NCI-H2196 treated with DMSO at 0.1 percent for 48 hours (cell line): Measurements from ENCODE around the gene FGF10.

Experiments used
- DNase-seq: peaks from one replicate; lab custom pipeline; 2025; ENCODE audit not compliant: unreplicated experiment; lab: John Stamatoyannopoulos, UW

FGF10 gene

DNA sequence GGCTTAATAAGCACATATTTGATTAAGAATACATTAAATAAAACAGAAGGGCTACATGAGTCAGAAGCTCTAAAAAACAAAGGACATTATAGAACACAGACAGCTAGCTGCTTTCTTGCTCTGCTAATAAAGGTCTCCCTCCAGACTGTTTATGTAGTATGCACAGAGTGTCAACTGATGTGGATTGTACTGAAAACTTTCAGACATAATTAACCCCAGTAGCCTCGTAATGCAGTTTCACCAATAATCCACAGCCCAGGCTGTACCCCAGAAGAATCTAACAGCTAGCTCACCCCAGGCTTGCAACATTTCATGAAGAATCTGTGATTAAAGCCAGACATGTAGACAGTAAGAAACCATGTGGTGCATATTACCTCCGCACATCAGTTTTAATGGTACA lies 30.8 kb downstream of the FGF10 start:
- DNase-seq, result no peak

DNA sequence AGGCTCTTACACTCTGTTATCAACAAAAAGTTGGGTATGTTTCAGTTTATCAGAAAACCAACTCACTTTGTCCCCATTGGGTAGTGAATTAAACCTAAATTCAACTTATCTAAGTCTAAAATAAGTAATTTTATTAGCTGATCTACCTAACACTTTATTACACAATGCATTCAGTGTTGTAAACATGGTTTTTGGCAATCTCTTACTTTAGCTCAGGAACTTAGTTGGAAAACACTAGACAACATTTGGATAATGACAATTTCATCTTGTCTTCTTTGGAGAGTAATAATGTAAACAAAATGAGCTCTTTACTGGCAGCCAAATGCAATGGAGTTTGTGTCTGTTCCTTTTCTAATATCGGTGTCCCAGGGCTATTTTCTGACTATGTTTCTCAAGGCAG lies 33.0 kb downstream of the FGF10 start:
- DNase-seq, result no peak

DNA sequence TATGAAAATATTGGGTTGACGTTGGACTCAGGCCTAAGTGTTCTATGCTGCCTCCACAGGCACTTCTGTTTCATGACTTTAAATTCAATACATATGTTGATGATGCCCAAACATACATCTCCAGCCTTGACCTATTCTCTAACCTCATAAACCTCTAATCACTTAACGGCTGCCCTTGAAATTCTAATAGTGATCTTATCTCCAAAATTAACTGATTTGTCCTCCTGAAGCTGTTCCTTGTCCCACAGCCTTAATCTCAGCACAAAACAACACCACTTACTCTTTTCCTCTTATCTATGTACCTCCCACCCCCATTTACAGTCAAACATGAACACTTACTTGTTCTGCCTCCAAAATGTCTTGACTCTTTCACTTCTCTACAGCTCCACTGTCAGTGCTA lies 43.3 kb downstream of the FGF10 start:
- DNase-seq, result no peak

DNA sequence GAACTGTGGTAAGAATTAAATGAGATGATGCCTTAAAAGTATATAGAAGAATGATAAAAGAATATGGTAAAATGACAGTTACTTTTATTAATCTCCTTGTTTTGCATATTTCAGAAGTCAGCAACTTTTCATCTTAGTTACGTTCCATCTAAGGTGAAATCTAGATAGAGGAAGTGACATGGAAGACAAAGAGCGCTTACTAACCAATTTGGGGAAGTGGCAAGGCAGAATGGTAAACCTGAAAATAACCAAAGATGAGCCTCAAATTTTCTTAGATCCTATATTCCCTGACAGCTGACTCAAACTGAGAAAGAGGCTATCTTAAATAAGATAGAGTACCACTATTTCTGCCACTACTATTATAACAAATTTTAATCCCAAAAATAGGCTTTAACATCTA lies 52.5 kb downstream of the FGF10 start:
- no peak for DNase-seq

DNA sequence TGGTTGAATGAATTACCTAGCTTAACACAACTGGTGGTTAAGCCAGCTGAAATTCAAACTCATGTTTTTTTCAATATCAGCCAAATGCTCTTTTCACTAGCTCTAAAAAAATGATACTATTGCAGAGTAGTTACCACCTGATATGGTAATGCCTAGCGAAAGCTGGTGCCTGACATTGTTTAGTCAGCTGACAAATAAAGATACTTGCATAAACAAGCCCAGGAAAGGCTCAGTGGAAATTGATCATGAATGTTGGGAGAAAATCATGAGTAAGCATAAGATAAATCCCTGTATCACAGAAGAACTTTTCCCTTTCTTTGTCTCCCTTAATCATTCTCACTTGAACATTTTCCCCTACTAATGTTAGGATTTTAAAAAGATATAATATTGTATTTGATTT lies 54.6 kb downstream of the FGF10 start:
- DNase-seq, result no peak

DNA sequence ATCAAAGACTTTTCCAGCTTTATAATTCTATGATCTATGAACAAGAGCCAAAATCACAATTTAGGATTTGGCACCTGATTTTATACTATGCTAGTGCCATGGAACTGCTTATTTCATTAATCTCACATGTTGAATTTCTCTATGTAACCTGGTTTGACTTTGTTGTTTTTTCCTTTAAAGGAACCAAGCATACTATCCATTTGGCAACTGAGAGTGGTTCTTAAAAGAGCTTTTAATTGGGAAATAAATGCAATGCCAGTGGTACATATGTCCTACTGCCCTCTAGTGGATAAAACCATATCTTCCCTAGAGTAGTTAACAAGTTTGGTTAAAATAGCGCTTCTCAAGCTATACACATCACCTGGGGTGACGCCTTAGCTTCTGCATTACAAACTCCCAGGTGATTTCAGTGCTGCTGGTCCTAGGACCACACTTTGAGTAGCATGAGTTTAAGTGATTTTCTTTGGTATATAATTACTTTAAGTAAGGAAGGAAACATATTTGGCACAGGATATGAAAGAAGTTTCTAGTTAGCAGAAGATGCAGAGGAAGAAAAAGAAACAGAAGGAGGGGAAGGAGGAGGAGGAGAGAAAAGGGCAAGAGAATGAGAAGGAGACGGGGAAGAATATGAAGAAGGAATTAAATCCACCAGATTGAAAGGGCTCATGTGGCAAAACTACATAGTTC lies 56.8 kb downstream of the FGF10 start:
- DNase-seq, result no peak

DNA sequence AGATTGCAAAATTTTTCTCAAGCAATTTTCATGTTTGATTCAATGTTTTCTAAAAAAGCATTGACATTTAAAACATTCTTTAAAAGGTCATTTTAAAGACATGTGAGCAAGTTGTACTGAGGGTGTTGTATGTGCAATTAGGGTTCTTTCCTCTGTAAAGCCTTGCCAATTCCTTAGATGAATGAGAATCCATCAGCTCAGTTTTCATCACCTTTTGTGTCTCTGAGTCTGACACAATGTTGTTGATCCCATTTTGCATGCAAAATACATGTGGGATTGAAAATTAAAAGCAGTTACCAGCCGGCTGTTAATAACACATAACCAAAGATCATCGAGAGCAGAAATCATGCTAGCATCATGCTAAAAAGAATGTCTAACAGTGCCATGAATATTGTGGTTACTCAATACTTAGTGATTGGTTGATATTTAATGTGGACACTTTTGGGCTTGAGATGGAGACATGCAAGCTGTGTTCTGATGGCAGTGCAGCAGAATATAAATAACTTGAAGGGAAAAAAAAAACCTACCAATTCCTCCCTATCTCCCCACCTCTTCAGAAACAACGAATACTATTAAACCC lies 57.7 kb downstream of the FGF10 start:
- no peak for DNase-seq

DNA sequence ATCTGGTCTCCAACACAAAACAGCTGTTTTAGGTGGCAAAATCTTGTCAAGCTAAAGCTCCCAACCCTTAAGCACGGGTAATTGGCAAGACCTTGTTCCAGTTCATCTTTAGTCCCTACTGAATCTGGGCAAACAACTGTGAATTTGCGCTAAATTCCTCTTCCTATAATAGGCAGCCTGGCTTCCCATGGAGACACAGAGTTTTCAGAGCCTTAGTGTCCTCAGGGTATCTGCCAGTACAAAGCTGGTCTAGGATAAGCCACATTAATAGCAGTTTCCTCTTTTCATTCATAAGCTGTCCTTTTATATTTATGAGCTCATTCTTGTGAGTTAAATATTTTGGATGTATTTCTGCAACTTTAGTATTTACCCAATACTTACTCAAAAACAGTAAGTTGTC lies 59.5 kb downstream of the FGF10 start:
- DNase-seq, result no peak

DNA sequence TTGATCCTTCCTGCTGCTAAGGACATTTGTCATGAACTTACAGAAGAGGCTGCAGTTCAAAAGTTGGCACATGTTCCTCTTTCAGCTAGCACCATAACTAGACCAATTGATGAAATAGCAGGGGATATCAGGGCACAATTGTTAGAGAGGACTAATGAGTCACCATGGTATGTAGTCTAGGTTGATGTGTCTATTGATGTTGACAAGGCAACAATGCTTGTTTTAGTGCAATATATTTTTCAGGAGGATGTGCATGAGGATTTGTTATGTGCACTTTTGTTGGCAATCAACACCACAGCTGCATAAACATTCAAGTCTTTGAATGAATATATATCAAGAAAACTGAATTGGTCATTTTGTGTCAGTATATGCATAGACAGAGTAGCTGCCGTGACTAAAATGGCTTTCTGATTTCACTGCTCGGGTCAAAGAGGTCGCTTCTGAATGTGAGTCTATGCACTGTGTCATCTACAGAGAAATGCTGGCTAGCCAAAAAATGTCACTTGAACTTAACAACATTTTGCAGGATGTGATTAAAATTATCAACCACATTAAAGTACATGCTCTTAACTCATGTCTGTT lies 68.0 kb downstream of the FGF10 start:
- DNase-seq, result no peak

DNA sequence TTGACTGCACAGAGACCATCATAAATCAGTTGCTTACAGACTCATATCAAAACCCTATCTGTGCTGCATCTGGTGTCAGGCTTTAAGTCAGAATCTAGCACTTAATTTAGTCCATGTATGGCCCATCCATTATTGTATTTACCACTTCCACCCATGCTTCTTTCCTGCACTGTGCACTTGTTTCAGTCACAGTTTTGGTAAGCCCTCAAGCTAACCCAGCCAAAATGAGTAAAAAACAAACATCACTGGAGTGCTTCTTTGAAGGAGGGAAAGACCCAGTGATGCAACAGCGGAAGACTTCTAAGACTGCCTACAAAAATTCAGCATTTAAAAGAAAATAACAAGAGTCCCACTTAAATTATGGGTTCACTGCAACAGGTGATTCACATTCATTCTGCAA lies 69.0 kb downstream of the FGF10 start:
- no peak for DNase-seq

DNA sequence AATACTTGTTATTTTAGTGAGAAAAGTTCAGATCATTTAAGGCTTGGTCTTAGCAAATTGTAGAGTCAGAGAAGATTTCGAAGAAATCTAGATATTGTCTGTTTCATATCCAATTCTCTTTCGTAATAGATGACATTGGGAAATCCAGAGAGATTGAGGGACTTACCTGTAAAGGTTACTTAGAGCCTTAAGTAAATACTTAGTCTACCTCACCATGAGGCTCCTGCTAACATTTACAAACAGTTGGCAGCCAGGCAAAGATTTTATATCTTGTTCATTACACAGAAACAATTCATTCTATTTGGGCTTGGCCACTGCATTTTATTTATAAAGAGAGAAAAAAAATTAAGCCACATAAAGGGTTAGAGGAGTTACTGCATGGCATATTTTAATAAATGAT lies 70.3 kb downstream of the FGF10 start:
- DNase-seq, result no peak

DNA sequence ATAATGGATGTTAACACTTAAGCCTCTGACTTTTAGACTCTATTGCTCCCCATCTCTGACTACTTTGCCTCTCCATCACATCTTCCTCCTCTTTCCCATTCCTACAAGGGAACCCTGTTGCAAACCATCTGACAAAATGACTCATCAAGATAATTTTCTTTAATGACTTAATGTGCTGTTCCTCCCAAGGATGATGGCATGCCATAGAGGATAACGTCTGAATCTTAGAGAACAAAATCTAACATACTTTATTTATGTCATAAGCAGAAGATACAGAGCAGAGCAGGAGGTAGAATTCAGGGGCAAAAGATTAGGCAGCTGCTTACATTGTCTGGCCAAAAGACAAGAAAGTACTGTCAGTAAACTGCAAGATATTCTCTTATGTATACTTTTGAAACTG lies 76.8 kb downstream of the FGF10 start:
- no peak for DNase-seq

DNA sequence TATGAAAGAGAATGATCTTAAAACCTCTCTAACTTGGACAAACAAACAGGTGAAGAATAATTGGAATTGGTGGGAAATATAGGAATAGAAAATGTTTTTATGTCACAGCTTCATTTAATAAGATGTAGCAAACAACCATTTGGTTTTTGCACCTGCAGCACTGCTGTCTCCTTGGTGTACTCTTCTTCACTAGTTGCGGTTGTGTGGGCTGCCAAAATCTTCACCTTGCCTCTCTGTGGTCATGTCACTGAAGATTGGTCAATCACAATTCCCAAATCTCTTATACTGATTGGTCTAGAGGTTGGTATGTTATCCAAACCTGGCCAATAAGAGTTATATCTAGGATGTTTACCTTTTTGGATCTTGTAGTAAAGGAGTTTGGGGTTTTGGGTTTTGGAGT lies 88.7 kb downstream of the FGF10 start:
- DNase-seq, result no peak

DNA sequence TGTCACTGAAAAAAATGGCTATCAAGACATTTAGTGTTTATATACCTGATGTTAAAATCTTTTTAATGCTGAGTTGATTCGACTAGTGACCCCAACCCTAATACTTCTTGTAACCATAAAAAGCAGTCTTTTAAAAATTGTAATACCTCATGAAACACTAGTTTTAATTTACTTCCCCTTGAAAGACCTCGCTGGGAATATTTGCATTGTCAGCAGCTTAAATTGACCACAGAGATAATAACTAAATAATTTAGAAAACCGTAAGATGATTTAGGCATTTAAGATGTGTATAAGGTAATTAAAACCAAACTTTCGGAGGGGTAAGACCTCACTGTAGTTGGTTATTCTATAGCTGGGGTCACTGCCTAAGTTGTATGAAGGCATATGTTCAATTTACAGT lies 89.8 kb downstream of the FGF10 start:
- DNase-seq, result no peak

DNA sequence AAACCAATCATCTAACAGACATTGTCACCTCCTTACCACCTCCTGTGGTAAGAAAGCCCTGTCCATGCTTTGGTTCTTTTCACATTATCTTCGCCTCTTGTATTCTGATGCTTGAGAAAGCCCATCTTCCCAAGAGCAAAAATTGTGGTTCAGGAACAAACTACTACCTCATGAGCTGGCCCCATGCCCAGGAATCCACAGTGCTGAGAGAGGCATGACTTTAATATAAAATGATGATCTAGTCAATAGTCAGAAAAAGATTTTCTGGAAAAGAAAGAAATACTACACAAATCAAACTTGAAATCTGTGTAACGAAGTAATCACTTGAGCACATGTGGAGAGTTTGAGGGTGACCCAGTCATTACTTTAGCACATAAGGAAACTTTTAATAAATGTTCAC lies 94.7 kb downstream of the FGF10 start:
- DNase-seq, result no peak

DNA sequence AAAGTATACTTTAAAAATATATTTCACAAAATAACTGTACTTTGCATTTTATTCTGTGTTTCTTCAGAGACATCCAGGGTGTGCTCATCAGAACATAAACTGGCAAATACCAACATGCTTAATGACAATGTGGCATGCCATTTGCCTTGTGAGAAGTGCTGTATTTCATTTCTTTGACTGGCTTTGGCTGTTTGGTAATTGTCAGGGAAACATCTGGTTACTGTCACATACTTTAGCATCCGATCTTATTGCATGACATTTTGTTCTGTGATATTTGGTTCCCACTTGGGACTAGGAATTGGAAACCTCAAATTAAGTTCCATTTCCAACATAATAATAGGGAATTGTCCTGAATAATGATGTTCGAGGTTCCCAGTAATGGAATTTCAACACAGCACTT lies 96.5 kb downstream of the FGF10 start:
- DNase-seq, result no peak

DNA sequence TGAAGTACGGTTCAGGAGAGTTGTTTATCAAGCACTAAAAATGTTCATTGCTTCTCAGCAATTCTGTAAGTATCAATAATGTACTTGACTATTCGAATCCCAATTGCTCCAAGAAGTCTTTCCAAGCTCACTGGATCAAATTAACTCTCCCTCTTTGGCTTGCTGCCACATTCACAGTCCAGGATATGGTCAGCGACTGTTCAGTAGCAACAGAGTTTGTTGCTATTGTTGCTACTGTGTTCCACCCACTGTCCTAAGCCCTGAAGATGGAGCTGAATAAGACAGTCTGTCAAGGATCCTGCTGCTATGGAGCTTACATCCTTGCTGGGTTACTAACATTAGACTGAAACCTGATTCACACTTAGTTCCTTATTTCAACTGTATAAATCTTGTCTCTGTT lies 110.8 kb downstream of the FGF10 start:
- no peak for DNase-seq

DNA sequence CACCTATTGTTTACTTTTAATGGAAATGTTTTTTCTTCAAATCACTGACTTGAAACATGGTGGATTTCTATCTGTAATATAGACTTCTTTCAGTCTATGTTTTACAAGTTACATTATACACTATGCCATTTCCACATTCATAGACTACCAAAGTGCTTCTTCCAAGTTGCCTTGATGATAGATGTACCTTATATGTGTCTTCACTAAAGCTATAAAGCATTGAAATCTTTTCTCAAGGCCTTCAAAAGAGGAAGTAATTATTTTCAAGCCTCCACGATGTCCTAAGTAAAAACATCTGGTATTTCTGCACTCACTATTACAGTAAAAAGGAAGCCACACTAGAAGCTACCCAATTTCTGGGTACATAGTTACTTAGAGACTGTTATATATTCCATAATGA lies 113.3 kb downstream of the FGF10 start:
- DNase-seq, result no peak

DNA sequence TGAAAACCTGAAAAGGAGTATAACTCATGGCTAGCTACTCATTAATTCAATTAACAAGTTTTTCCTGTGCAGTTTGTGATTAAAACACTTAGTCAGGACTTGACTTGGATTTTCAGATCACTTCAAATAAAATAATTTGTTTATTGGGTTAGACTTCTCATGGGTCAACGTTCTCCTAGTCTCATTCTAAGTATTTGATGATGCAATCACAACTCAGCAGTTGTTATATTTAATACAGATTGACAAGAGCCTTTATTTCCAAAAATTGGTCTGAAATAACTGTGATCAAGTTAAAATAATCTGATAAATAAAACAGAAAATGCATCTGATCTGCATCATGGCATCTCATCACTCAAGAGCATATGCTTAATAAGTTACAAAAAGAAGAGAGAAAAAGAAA lies 113.9 kb downstream of the FGF10 start:
- no peak for DNase-seq

DNA sequence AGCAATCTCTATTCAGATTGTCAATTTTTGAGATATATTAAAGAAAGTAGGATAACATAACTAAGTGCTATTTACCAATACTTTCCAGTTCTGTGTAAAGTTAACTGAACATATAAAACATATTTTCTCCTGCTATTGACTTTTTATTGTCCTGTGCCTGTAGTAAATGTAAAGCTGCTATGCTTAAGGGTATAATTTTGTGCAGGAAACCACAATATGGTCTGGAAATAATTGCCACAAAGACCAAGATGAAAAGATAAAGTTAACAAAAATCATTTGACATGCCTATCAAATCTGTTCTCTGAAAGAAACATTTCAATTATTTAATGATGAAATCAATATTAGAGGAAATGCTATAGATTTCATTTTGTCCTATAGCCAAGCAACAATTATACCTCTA lies 121.3 kb downstream of the FGF10 start:
- no peak for DNase-seq

DNA sequence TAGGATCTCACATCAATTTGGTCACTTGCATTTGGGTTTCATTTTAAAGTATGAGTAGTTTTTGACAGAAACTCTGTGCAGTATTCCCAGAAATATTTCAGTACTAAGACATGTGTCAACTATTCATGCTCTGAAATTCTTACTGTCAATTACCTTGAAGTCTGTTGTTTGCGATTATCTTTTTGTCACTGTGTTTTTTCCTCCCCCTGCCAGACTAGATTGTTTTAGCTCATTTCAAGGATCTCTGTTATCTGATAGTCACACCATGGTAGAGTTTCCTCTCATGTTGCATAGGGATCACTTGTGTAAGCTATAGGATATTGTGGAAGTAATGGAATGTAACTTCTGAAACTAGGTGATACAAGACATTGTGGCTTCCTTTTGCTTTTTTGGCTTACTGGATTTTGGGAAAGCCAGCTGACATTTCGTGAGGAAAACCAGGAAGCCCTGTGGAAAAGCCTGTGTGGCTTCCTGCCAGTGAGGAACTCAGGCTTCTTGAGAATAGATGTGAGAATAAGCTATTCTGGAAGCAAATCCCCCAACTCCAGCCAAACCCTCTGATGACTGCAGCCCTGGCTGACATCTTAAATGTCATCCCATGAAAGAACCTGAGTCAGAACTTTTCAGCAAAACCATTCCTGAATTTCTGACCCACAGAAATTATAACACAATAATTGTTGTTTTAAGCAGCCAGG lies 122.2 kb downstream of the FGF10 start:
- no peak for DNase-seq

DNA sequence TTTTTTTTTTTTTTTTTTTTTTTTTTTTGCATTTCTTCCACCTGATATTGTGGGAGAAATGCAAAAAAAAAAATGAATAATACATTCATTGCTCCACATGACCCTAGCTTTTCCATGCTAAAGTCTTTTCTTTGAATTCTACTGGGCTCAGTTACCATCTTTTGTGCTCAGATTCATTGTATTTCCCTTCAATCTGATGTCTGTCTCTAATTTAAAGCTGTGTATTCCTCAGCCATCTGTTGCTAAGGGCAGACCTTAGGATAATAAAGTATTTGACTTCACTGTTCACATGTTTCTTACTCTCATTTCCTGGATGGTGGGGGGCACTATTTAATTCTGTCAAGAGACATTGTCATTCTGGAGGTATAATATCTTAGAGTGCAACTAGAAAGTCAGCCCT lies 123.5 kb downstream of the FGF10 start:
- DNase-seq, result no peak
